Lower leg skin (tissue), 4 donors: ENCODE data around the gene ARHGAP15. TPM values are rescaled to one million over a fixed set of nuclear protein-coding genes. Genes with fewer than 3 reads are reported as not detected.

Experiments used
- DNase-seq, 2 donors: peaks; one replicate each; pipeline ENCODE4 v3.0.0-alpha.2; 2019; ENCODE audit warnings: low spot score in 2 of 2
- H3K4me3 ChIP-seq: fragments of 200-600 bp; sonication (generic); 2 replicates; pipeline ENCODE4 v1.5.1; 2017; ENCODE audit warnings: mild to moderate bottlenecking, low read depth; ENCODE audit not compliant: poor library complexity, severe bottlenecking
- CTCF ChIP-seq, 3 donors: fragments of 450-650 bp; IDR thresholded peaks; one replicate each; pipeline ENCODE4 v1.5.1; 2016; ENCODE audit warnings: antibody characterized with exemption in 3 of 3, mild to moderate bottlenecking in 3 of 3, moderate library complexity in 2 of 3
- POLR2A ChIP-seq, 2 donors: fragments of 450-650 bp; IDR thresholded peaks; one replicate each; pipeline ENCODE4 v1.6.1; 2016 to 2017; ENCODE audit warnings: antibody characterized with exemption in 2 of 2, mild to moderate bottlenecking in 1 of 2, moderate library complexity in 1 of 2
- WGBS, 2 donors: methylation state at CpG; one replicate each; pipeline ENCODE4 v1.1.5; 2018; 5-methylcytosine and 5-hydroxymethylcytosine counted together
- intact Hi-C: fragments of 100-400 bp; cut with DNase I; formaldehyde crosslinking; loops from one replicate; pipeline ENCODE4 v1.15.0; 2023; ENCODE audit warnings: low total_unique reads
- total RNA-seq, 4 donors: library from RNA; depleted of rRNA; stranded (reverse); fragments of >200 nt; gene quantifications; one replicate each; pipeline ENCODE4 v1.1.0, GENCODE V29; 2016

The ARHGAP15 gene
- total RNA-seq, 4 donors from 2014 or later: 1.1 to 4.6 (median 2.4) TPM

GRCh38 chr2:143336719-143337210 lies 207.5 kb downstream of the ARHGAP15 start:
- WGBS, 2 donors: 87 to 94% methylated on average over 1 of the region's 1 CpG
- DNase-seq: no peak
- H3K4me3 ChIP-seq: no peak overlapping the region
- no peak for TF ChIP-seq POLR2A (IDR thresholded peaks at IDR 0.05)
- TF ChIP-seq CTCF (IDR thresholded peaks at IDR 0.05): peak in 1 of 3 donors; percentile 20
- intact Hi-C loops: no loop called here

DNA sequence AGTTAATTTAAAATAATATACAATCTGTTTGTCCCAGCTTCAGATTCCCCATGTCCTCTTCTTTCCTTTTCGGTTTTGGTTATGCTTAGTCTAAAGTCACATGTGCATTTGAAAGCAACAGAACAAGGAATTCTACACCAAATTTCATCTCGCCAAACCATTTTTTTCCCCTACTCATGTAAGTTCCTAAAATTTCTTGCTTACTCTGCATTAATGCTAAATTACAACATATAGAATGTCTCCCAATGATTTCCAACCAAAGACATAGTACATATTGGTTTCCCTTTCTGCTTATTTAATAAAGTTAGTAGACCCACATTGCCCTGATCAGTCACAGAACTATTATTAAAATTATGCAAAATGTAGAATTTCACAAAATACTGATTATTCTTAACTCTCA lies 212.3 kb downstream of the ARHGAP15 start:
- no peak overlapping the region for H3K4me3 ChIP-seq
- no peak for TF ChIP-seq POLR2A (IDR thresholded peaks at IDR 0.05)
- TF ChIP-seq CTCF (IDR thresholded peaks at IDR 0.05): no peak
- intact Hi-C loops: no loop called here
- 92 to 99% methylated on average over 2 of the region's 2 CpGs for WGBS, 2 donors
- no peak for DNase-seq

- no peak for TF ChIP-seq POLR2A (IDR thresholded peaks at IDR 0.05)
- no peak overlapping the region for H3K4me3 ChIP-seq
- DNase-seq: no peak
- WGBS, 2 donors: 95 to 96% methylated on average over 2 of the region's 2 CpGs
- intact Hi-C loops: no loop called here
Observed at GRCh38 chr2:143344780-143345179, 215.6 kb downstream of the ARHGAP15 start.

DNA sequence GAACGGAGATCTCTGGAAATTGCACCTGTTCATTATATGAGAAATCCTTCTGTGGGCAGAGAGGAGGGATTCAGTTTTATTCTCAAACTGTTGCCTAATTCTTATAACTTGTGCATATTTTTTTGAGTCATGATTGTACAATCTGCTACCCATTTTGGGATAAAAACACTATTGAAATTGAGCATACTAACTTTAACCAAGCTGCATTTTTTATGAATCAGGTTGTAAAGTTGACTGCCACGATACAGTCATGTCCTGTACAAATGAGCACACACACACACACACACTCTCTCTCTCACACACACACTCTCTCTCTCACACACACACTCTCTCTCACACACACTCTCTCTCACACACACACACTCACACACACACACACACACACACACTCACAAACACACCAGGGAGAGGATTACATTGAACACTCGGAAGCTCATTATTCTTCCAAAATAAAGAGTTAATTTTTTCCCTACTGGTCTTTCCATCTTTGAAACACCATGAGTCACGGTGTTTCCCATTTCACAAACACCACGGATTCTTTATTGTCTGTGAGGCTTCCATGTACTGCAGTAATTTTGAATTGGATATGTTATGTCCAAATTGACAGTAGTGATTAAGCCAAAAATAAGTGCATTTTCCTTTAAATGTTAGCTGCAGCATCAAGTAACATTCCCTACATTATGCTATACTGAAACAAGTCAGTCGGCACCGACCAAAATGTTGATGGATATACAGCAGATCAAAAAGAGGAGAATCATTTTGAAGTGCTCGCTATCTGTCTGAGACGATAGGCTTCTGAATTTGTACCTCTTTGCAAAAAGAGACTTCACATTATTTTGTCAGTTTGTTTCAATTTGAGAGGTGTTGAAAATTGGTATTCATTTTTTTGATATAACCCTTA lies 216.9 kb downstream of the ARHGAP15 start:
- intact Hi-C loops: no loop called here
- TF ChIP-seq CTCF (IDR thresholded peaks at IDR 0.05) (no peak), POLR2A (IDR thresholded peaks at IDR 0.05) (no peak)
- DNase-seq: no peak
- 59 to 62% methylated on average over 9 of the region's 9 CpGs for WGBS, 2 donors
- H3K4me3 ChIP-seq: no peak overlapping the region

DNA sequence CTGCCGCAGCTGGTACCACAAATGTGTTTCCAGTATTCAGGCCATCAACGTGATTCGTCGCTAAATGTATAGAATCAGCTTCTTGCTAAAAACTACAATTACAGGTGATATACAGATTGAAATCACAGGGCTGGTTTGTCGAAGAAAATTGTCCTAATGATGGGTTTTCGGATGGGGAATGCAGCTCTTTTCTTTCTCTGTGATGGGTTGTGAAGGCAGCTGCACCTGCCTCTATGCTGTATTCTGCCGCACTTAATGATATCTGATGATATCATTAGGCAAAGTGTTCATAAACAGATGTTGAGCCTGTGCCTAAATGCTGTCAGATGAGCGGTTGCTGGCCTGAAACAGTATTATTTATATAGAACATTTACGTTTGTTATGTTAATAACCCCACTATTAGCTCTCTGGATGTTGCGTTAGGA lies 218.1 kb downstream of the ARHGAP15 start:
- TF ChIP-seq POLR2A (IDR thresholded peaks at IDR 0.05): no peak
- no peak for TF ChIP-seq CTCF (IDR thresholded peaks at IDR 0.05)
- no peak overlapping the region for H3K4me3 ChIP-seq
- intact Hi-C loops: no loop called here
- WGBS, 2 donors: 62 to 72% methylated on average over 10 of the region's 10 CpGs
- DNase-seq: no peak

- no peak for TF ChIP-seq POLR2A (IDR thresholded peaks at IDR 0.05)
- intact Hi-C loops: no loop called here
- no peak for DNase-seq
- H3K4me3 ChIP-seq: no peak overlapping the region
- WGBS, 2 donors: 83 to 89% methylated on average over 4 of the region's 4 CpGs
Observed at GRCh38 chr2:143347901-143348414, 218.7 kb downstream of the ARHGAP15 start.
